Sigmoid colon (tissue), 4 donors: ENCODE results near the gene DPF3.

Experiments
- EP300 ChIP-seq, 4 donors: sonication (generic); formaldehyde crosslinking; IDR thresholded peaks; one replicate each; pipeline ENCODE4 v1.6.1; 2017; ENCODE audit warnings: antibody characterized with exemption in 4 of 4
- POLR2A ChIP-seq, 2 donors: fragments of 450-650 bp; IDR thresholded peaks; one replicate each; pipeline ENCODE4 v1.6.1; 2016; ENCODE audit warnings: antibody characterized with exemption in 2 of 2, mild to moderate bottlenecking in 2 of 2, moderate library complexity in 2 of 2

- TF ChIP-seq EP300 (IDR thresholded peaks at IDR 0.05) = no peak
- TF ChIP-seq POLR2A (IDR thresholded peaks at IDR 0.05) = no peak
These were observed 260.4 kb downstream of the DPF3 start for GRCh38 chr14:72633551-72633950.
